ENCODE data around the gene MBNL2.

The MBNL2 gene

DNA sequence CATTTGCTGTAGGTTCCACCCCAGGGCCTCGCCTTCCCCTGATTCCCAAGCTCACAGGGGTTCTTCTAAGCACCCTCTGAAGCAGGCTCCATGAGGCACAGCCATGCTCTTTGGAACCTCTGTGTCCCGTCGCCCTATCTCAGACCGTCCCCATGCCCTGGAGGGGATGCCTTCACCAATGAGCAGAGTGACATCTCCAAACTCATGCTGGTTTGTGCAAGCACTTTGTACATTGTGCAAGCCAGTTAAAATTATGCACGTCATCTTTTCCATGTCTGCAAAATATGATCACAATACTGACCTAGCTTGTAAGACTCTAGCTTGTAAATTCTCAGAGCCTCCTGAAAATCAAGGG is 165.3 kb downstream of the MBNL2 start:
- no peak for DNase-seq

DNA sequence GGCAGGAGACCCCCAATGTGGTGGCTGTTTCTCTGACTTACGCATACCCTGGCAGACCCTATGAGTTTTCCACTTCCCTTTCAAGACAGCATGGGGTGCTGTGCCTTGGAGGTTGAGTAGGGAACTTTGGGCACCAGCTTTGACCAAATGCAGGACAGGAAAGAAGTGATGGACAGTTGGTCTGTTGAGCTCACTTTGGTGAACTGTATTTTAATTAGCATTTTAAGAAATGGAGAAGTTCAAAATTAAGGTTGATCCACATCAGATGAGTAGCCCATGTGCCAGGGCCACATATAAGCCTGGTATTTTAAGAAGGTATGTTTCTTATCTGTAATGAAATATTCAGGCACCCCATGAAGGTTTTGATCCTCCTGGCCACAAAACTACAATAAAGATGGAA is 165.8 kb downstream of the MBNL2 start:
- no peak for DNase-seq

DNA sequence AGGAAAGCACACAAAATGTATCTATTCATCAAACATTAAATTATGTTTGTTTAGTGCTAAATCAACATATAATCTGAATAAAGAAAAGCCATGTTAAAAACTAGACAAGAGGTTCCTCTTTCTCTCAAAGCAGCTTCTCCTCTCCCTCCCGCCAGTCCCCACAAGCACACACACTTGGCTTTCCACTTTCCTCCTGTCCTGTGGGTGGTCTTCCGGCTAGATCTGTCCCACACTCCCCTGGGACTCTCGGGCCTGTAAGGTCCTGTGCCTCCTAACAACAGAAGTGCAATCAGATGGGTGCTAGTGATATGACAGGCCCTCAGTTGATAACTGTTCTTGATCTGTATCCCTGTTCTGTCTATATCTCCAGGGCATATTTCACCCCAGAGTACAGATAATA is 166.2 kb downstream of the MBNL2 start:
- no peak for DNase-seq

DNA sequence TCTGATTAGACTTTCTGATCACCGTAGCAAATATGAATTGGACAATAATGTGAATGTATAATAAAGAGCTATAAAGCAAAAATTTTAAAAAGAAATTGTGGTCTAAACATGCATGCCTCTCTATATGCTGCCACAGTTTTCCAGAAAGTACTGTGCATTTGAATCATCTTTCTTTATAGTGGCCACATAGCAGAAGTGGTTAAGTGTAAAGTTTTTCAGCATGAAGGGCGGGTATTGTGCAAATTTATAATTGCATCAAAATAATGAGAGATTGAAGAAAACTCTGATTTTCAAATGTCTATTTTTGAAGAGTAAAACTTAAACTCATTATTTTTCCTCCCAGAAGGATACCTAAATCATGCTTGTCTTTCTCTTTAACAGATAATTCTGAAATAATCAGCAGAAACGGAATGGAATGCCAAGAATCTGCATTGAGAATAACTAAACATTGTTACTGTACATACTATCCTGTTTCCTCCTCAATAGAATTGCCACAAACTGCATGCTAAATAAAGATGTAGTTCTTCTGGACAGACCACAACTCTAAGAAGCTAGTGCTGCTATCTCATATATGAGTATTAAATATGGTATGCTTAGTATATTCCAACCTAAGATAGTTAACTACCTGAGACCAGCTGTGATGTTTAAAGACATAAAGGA is 168.9 kb downstream of the MBNL2 start:
- DNase-seq, result no peak

DNA sequence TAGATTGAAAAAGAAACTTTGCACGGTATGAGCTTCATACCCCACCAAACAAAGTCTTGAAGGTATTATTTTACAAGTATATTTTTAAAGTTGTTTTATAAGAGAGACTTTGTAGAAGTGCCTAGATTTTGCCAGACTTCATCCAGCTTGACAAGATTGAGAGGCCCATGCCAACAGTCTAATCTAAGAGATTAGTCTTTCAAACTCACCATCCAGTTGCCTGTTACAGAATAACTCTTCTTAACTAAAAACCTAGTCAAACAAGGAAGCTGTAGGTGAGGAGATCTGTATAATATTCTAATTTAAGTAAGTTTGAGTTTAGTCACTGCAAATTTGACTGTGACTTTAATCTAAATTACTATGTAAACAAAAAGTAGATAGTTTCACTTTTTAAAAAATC is 169.9 kb downstream of the MBNL2 start:
- DNase-seq, result no peak

DNA sequence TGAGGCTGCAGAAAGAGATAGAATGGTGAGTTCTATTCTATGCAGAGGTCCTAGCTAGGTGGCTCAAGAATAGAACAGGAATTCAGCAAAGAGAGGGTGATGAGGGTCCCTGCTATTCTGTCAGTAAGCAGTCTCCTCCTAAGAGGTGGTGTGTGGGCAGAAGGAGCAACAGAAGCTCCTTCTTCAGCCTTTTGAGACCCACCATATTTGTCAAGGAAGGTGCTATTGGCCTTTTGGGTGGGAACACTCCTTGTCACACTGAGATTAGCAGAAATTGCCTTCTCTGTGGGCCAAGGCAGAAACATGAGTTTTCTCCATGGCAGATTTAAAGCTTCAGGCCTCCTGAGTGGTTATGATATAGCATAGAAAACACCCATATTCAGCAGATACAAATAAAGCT is 172.4 kb downstream of the MBNL2 start:
- no peak for DNase-seq

DNA sequence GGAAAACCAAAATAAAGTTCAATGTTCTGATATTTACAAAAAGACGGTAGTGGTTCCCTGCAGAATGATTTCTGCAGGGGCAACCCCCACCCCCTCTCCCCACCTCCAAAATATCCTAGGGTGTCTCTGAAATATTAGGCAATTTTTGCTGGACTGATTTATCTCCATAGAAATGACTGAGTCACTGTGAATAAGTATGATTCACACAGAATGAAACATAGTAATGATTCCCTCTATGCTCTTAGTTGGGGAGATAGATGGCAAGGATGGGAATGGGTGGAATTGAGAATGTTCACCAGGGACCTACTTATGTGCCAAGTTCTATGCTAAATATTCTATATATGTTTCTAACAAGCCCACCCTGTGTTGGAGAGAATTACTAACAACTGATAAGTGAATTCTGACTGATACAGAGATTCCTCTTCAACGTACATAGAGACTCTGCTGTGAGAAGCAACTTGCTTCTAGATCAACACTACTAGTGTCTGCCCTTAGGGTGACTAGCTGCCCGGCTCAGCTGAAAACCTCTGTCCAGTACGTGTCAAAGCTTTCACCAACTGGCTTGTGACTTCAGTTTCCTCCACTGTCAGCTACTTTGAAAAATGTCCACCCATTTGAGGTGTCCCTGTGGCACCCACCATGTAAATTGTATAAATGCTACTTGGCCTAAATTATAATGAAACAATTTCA is 173.5 kb downstream of the MBNL2 start:
- no peak for DNase-seq

DNA sequence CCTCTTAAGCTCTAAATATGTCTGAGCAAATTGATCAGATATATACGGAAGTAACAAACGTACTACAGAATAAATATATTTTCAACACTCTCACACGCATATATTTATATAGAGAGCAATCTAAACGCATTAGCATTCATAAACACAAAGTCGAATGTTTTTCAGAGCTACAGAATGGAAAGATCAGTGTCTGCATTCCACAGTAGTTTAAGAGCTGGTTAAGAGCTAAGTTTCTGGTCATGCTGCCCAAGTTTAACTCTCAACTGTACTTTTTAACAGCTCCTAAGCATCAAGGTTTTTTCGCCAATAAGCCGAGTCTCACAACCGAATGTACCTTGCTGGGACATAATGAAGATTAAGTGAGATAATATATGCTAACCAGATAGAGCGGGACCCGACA is 175.1 kb downstream of the MBNL2 start:
- DNase-seq, result no peak

DNA sequence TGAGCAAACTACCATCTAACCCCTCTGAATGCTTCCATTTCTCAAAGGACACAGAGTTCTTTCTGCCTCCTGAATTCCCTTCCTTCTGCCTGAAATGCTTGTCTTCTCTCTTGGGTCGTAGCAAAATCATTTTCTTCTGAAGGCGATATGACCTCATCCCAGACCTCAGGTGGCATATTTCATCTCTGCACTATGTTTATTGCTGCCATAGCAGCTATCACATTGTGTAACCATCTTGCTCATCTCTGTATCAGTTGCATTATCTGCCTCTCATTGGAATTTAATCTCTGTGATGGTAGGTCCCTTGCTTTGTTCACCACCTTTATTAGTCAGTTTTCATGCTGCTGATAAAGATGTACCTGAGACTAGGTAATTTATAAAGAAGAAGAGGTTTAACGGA is 179.3 kb downstream of the MBNL2 start:
- no peak for DNase-seq

DNA sequence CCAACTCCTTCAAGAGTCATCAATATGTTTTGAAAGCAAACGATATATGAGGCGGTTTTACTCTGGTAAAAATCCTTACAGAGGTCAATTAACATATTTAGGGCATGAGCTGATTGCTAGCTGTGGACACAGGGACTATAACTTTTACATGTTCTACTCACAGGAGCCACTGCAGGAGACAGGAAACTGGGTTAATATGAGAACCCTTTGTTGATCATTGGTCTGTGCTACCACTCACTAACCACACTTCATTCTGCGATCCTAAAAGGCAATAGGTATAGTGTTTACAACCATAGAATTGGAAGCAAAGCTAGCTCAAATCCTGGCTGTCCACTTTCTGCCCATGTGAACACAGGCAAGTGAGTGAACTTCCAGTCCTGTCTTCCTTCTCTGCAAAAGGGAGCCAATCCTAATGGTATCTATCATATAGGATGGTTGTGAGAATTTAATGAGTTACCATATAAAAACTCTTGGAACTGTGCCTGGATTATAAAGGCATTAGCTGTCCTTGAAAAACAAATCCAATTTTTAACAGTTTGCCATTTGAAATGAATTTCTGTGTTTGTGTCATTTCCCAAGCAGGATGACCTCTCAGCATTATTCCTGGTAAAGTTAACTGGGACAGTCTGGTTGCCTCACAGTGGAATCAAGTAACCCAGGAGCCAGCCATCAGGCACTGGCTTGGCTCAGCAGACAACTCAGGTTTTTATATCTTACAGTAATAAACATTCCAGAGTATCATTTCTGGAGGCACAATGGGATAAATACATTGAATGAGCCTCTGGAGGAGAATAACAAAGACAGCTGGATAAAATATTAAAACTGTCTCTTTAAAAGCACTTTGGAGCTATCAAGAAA is 182.0 kb downstream of the MBNL2 start:
- DNase-seq, result no peak

DNA sequence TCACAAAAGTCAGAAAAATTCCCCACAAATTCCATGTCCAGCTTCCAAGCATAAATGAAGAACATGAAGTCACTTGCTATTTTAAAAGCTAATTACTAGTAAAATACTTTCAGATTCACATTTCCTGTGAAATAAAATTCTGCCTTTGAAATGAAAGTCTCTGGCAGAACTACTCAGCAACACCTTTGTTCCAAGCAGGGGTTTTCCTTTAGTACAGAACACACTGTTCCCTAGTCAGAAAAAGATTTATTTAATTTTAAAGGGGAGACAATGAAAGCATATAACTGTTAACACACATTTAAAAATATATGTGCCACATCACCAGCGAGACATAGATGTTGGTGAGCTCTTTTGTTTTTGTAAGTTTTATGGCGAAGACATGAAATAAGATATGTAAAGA is 185.4 kb downstream of the MBNL2 start:
- DNase-seq, result no peak

DNA sequence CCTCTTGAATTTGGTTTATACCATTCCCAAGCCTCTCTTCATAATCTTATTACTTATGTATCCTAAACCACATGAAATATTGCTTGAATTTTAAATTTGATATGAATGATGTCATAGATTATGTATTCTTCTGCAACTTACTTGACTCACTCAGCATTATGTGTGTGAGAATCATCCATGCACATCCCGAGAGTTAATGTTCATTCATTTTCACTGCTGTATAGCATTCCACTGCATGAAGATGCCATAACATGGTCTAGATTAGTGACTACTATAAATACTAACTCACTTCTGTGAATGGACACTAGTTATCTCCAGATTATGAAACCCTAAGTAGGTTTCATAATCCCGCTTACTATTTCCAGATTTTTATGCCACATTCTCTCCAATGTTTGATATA is 186.8 kb downstream of the MBNL2 start:
- no peak for DNase-seq

DNA sequence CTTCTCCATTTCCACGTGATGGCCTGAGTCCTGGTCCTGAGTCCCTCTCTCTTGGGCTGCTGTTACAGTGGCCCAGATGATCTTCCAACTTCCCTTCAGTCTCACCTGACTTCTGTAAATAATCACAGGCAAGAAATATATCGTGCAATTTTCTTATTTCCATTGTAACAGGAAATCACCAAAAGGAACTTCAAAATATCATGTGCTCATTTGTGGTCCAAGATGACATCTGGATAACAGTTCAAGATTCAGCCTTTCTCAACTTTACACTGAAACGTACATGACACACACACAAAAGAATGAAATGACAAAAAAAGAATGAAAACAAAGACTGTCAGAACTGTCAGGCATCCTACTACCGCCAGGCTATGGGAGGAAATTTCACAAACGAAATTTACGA is 189.9 kb downstream of the MBNL2 start:
- no peak for DNase-seq

DNA sequence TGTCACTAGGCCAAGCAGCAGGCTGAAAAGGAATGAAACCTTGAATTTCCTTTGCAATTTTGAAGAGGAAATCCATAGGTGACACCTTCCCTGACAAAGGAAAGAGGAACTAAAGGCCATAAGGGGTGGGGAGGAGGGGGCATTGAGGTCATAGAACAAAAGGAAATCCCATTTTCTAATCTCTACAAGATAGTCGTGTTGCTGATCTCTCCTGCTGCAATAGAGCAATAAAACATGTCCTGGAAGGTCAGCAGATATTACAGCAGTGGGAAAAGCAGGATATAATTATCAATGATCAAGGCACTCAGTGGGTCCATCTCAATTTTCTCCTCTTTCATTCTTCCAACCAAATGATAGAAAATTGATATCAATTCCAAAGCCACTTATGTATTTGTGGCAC is 191.6 kb downstream of the MBNL2 start:
- no peak for DNase-seq

DNA sequence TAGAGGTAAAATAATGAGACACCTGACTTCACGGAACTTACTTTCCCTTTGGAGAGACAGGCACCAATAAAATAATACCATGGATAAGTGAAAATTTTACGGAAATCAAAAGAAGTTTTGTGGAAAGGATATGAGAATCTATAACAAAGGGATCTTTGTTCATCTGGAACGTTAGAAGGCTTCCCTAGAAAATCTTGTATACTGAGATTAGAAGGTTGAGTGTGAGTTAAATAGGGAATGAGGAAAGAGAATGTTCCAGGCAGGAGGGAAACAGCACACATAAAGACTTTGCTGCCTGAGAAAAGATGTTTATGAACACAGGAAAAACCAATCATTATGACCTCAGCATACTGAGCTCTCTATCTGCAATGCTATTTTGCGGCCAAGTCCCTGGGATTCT is 192.3 kb downstream of the MBNL2 start:
- no peak for DNase-seq

DNA sequence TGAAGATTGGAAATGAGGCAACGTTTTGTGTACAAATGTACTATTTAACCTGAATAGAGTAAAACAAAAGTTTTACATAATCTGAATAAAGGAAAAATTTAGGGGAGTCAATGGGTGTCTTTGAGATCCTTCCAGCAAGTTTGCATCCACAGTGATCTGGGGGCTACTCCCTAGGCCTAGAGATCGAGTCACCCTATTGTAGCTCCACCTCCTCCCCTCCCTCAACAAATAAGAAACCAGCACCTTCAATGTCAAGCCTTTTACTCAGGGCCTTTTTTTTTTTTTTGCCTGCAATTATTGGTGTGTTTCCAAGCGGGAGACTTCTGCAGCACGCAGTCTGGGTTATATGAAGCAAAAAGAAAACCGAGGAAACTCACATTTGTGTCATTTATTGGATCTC is 195.6 kb downstream of the MBNL2 start:
- DNase-seq, result no peak

DNA sequence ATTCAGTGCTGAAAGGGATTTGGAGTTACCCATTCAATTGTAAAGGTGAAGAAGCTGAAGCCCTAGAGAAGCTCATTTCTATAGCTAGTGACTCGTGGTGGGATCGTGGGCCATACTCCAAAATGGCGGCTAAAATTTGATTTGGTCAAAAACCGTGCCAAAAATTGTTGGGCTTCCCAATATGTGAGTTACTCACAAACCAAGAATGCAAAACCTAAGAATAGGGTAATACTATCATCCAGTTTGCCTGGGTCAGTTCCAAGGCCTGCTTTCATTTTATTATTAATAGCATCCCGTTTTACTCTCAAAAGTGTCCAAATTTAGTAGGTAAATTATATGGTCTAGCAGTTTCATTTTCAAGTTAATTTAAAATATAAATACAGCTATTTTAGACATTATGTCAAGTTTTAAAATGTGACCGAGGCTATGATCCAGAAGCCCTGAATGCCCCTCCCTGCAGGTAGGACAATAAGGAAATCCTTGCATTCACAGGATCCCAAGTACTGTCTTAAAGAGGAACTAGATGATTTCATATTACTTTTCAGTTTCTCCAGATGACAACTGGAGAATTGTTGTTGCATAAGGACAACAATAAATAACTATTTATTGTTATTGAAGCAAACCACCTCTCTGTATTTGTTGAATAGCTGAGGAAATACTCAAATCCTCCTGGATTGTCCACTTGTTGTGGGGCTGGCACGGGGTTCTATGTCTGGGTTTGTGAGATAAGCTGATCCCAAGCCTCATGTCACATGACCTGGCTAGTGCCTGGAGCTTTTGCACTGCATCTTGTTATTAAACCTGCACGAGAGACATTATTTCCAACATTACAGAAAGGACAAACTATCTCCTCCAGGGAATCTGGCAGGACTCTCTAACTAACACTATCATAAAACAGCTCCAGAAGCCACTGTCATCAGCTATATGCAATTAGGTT is 200.3 kb downstream of the MBNL2 start:
- no peak for DNase-seq

DNA sequence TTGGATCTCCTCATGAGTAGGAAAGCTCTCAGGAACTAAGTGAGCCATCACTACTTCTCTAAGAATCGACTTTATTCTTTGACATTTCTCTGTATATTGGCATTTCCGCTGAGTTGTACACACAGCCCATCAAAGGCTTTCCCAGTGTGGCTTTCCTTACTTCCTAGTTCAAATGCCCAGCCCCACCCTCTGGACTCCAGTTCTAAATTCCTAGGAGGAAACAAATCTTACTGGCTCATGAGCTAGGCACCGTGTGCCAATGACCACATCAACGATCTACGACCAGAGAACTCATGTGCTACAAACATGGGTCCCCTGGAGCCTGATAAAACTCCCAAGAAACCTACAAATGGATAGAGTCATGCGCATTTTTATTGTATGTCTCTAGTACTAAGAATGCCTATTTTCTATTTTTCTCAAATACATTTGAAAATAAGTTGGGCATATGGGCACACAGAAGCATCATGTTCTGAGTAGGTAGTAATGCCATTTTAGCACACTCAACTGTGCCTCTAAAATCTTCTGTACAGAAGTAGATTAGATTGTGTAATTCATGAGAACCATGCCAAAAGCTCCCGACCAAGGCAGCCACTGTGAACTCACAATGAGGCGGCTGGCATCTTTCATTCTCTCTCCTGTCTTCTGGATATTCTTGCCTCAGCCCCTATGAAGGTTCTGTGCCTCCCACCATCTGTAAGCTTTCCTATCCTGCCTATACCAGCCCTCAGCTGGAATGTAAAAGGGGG is 201.3 kb downstream of the MBNL2 start:
- DNase-seq, result no peak

DNA sequence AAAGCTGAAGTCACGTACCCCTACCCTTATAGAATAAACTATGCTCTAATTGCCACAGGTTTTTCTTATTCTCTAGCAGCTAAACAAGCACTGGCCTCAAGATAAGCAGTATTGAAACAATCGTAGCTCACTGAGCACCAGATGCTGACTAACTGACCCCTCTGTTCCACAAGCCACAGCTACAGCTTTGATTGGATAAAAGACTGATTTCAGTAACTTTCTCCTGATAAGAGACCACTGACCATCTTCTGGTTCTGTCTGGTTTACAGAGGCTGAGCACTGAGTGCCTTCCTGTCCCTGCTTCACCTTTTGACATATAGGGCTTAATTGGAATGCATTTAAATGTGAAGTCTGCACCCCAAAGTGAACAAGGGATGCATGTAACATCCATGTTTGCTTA is 203.5 kb downstream of the MBNL2 start:
- DNase-seq, result no peak

DNA sequence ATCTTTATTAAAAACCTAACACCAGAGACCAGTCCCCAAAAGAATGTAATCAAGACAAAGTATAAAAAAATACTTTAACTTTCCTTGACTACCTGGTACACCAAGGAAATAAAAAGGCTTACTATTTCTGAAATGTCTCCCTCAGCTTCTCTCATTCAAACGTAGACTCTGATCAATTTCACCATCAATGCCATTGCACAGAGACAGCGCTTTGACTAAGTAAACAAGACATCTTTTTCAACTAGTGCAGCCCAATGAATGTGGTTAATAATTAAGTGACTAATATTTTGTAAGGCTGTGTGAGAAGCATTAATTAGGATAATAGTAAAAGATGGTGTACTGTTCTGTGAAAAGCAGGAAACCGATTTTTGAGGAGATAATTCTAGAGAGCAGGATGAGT is 204.6 kb downstream of the MBNL2 start:
- DNase-seq, result no peak

DNA sequence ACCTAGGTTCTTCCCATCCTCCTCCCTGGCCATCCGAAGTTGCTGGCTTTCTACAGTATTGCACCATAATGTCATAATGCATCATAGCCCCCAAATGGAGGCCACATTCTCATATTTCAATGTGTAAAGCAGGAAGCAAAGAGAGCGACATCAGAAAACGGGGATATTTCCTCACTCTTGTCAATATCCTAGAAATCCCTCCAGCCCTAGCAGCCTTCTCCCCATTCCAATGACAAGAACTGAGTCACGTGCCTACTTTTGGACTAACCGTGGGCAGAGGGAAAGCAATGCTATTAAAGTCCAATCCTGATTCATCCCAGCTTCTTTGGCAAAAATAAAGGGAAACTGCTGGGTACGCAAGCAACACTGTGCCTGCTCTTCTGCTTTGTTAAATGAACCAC is 207.5 kb downstream of the MBNL2 start:
- no peak for DNase-seq

DNA sequence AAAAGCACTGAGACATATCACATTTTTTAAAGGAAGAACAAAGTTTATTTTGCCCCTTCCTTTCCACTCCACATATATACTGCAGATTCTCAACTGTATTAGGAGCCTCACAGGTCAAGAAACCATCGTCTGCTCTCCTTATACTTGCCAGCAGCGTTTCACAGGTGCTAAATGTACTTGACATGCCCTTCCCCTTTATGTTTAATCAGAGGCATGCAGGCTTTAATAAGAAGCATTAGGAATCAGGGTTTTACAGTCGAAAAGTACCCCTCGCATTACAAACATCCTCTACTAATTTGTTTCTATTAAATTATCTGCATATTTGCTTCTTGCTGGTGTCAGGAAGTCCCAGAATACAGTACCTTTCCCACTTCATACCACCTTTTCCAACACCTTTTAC is 208.2 kb downstream of the MBNL2 start:
- no peak for DNase-seq

All from stimulated activated CD4-positive, alpha-beta T cell treated with anti-CD3 and anti-CD28 coated beads, Interleukin-15, amount 100 ng/mL, for 24 hours (primary cell).